IPS-NIHi7 (cell line): ENCODE data around the gene NRG4.
"Not testable (repeated sequence)": the region's sequence is repeated elsewhere in the genome, so short reads cannot be mapped to it uniquely, and the experiment has no call there.

Source experiments
- DNase-seq: peaks from one replicate; pipeline ENCODE4 v3.0.0; 2012; ENCODE audit warnings: mixed read lengths; ENCODE audit errors: extremely low spot score

NRG4 gene

DNA sequence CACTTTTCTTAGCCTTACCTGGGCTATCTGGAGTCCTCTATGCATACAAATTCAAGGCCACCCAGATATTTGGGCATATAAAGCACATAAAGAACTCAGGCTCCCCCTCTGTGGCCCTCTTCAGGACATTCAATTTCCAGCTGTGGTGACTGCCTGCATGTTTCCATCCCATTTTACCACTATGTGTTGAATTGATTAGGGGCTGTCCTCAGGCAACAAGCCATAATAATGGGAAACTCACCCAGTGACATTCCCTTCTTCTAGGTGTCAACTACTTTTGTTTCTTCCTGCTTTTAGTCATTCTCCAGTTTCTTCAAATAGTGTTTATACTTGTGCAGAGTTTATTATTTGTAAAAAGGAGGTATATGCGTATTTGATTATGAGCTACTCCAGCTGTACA lies 18.0 kb downstream of the NRG4 start:
- no peak for DNase-seq

DNA sequence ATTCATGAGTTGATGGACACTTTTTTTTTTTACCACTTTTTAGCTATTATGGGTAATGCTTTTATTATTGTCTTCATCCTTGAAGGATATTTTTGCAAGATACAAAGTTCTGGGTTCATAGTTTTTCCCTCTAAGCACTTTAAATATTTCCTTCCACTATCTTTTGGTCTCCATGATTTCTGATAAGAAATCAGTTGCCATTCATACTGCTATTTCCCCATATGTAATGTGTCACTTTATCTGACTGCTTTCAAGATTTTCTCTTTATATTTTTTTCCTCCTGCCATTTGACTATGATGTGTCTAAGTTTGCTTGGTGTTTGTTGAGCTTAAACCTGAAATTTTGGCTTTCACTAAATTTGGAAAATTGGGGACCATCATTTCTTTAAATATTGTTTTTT lies 19.3 kb downstream of the NRG4 start:
- no peak for DNase-seq

DNA sequence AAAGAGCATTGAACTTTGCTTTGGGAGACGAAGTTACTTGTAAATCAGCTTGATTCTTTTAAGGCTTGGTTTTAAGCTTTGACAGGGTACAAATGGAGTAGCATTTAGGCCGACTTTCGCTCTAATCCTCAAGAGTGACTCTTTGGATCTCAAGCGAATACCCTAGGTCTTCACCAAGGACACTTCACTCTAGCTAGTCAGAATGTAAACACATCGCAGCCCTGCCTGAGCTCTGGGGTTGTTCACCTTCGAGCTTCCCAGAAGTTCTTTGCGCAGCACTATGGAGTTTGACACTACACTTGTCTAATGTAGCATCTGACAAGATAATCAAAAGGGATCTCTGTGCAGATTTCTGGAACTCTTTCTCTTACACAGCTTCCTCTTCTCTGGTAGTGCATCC lies 22.3 kb downstream of the NRG4 start:
- DNase-seq, result no peak

- DNase-seq, result no peak
These were observed 23.2 kb downstream of the NRG4 start for GRCh38 chr15:75989045-75989444.

GRCh38 chr15:75985971-75986370 lies 26.3 kb downstream of the NRG4 start:
- no peak for DNase-seq

DNA sequence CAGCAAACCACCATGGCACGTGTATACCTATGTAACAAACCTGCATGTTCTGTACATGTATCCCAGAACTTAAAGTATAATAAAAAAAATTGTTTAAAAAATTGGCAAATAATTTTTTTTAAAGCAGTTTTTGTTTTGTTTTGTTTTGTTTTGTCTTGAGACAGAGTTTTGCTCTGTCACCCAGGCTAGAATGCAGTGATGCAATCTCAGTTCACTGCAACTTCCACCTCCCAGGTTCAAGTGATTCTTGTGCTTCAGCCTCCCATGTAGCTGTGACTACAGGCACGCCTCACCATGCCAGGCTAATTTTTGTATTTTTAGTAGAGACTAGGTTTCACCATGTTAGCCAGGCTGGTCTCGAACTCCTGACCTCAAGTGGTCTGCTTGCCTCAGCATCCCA lies 27.5 kb downstream of the NRG4 start:
- DNase-seq, result not testable (repeated sequence)

DNA sequence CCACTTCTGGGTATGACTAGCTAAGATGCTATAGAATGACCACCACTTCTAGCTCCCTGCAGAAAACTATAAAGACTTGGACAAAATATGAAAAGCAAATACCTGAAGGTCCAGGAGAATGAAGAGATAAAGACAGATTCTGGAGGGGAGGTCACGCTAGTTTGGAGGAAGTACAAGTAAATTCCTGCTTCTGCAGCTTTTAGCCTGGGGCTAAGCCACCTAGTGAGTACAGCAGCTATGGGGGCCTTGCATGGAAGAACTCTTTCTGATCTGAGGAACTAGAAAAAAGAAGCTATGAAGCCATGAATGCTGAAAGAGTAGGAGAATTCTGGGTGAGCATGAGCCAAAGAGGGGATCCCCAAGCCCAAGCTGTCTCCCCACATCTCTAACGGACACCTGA lies 29.8 kb downstream of the NRG4 start:
- no peak for DNase-seq

DNA sequence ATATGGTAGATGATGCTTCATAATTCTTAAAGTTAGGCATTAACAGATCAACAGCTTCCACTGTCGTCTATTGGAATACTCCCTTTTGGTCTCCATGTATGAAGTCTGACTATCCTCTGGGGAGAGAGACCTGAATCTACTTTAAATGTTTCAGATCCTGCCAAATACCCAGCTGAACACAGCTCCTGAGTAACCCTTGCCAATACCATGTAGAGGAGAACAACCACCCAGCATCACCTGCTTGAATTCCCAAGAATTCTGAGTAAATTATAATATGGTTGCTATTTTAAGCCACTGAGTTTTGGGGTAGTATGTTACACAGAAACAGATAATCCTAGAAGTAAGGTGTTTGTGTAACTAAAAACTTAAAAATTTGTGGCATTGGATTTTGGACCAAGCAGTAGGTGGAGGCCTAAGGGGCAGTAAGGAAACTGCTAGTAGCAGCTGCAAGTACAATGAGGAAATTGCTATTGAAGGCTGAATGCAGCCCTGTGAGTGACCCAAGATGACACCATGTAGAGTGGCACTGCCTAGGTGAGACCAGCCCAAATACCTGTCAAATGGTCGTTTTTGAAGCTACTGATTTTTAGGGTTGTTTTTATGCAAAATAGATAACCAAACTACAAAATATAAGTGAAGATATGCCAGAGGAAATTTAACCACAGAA lies 30.9 kb downstream of the NRG4 start:
- no peak for DNase-seq

GRCh38 chr15:75976766-75977165 lies 35.5 kb downstream of the NRG4 start:
- DNase-seq, result not testable (repeated sequence)

DNA sequence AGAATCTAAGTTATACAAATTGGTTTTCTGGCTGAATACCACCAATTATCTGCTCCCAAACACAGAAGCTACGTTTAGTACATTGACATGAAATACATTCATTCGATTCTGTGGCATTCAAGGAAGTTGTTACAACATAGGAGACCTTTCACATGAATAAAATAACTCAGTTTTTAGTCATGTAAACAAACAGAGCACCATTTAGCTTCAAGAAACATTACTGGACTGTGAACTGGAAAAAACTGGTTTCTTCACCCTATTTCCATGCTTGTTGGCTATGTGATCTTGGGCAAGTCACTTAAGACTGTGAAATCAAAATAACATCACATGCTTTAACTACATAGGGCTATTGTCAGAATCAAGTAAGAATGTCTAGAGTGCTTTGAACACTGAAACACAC lies 46.2 kb downstream of the NRG4 start:
- no peak for DNase-seq

- no peak for DNase-seq
These were observed 50.9 kb downstream of the NRG4 start for GRCh38 chr15:75961331-75961730.

DNA sequence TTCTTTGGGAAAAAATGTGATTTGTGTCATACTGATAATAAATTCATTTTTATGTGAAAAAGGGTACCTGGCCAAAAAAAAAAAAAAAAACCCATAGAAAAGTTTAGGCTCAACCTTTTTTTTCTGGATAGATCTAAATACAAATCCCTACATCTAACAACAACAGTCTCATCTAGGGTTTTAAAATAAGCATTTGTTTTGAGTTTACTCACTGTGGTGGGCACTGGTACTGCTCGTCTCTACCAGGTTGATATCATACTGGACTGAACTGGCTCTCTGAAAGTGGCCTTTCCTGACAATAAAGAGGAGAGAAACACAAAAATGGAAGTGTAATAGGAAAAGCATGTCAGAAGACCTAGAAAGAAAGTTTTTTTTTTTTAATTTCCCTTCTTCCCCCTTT lies 56.5 kb downstream of the NRG4 start:
- DNase-seq, result no peak

- no peak for DNase-seq
These were observed 59.7 kb downstream of the NRG4 start for GRCh38 chr15:75952525-75952924.

DNA sequence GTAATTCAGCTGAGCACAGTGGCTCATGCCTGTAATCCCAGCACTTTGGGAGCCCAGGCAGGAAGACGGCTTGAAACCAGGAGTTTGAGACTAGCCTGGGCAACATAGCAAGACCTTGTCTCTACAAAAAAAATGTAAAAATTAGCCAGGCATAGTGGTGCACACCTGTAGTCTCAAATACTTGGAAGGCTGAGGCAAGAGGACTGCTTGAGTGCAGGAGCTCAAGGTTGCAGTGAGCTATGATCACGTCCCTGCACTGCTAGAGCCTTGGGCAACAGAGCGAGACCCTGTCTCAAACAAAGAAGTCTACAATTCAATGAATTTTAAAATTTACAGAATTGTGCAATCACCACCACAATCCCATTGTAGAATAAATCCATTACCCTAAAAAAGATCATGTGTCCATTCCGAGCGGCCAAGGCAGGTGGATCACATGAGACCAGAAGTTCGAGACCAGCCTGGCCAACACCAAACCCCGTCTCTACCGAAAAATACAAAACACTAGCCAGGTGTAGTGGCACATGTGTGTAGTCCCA lies 63.4 kb downstream of the NRG4 start:
- DNase-seq, result no peak

GRCh38 chr15:75947092-75947491 lies 65.1 kb downstream of the NRG4 start:
- no peak for DNase-seq

DNA sequence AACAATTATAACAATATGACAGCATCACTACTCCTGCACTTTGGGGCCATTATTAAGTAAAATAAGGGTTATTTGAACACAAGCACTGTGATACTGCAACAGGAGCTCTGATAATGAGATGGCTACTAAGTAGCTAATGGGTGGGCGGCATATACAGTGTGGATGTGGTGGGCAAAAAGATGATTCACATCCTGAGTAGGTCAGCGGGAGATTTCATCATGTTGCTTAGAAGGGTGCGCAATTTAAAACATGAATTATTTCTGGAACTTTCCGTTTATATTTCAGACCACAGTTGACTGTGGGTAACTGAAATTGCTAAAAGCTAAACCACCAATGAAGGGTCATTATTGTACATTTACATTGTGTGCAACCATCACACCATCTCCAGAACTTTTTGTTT lies 66.3 kb downstream of the NRG4 start:
- DNase-seq, result no peak

DNA sequence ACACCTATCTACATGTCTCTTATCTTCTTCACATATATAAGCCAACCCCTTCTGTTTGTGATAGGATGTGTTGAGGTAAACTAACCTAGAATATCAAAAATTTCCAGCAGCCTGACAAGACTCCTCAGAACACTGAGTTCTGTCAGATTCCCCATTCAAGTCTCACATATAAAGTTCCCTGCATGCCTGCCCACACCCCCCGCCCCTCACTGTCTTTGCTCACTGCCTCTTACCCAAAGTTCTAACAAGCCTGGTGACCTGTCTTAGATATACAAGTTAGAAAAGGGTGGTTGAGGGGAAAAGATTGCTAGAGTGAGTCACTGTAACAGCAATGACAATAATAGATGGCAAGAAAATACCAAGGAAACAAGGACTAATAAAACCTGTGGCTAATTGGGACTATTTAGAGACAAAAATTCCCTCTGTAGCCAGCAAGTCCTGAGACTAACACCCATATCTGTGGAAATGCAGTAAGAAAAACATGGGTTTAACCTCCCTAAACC lies 68.5 kb downstream of the NRG4 start:
- DNase-seq, result no peak

DNA sequence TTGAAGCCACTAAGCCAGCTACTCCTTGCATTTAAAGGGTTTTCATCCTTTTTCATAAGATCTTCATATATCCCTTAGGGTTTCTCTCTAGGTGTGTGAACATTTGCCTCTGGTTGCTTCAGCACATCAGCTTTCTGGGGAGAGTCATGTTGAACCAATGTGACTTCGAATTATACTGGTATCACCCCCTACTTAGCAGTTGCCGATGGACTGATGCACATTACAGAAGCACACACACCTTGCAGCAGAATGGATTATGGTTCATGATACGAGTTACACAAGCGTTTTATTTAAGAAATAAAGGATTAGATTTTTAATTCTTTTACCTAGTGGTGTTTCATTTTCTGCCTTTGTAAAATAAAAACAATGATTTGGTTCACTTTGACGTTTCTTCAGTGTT lies 69.0 kb downstream of the NRG4 start:
- no peak for DNase-seq

- no peak for DNase-seq
These were observed 69.8 kb downstream of the NRG4 start for GRCh38 chr15:75942464-75942863.

DNA sequence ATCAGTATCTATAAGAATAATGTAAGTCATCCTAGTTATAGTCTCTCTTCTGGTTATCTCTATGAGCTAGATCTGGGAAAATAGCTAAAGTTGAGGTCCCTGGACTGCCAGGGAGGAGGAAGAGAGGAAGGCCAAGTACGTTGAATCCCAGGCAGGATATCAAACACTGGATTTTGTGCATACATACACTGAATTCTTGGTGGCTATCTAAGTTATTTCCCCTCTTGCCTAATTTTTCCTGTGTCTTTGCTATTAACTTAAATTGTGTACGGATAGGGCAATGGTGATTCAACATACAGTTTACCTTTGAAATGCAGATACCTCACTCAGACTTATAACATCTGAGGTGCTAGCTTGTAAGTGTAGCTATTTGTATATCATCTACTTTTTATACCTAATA lies 81.4 kb downstream of the NRG4 start:
- DNase-seq, result no peak

DNA sequence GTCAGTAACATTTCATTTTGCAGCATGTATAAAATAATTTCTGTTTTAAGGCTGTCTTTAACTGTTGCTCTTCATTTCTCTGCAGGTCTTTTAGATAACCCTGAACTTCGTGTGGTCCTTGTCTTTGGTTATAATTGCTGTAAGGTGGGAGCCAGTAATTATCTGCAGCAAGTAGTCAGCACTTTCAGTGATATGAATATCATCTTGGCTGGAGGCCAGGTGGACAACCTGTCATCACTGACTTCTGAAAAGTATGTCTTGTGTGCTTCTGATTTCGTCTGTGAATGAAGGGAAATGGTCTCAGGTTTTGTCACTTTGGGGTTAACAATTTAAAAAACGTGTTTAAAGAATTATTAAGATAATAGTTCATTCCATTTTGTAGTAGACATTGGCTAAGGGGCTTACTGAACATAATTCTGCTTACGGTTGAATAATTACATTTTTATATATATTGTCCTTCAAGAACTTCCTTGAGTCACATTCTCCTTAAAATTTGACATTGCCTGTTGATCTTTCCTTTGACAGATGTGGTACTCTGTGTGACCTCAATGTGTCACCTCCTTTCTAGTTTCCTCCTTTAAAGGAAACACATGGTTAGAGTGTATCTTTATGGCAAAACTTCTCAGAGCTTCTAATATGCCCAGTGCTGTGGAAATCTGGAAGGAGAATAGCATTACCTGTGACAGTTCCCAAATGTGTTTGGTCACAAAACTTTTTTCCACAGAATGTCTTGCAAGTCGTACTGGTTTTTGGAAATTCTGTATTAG lies 82.2 kb downstream of the NRG4 start:
- no peak for DNase-seq

DNA sequence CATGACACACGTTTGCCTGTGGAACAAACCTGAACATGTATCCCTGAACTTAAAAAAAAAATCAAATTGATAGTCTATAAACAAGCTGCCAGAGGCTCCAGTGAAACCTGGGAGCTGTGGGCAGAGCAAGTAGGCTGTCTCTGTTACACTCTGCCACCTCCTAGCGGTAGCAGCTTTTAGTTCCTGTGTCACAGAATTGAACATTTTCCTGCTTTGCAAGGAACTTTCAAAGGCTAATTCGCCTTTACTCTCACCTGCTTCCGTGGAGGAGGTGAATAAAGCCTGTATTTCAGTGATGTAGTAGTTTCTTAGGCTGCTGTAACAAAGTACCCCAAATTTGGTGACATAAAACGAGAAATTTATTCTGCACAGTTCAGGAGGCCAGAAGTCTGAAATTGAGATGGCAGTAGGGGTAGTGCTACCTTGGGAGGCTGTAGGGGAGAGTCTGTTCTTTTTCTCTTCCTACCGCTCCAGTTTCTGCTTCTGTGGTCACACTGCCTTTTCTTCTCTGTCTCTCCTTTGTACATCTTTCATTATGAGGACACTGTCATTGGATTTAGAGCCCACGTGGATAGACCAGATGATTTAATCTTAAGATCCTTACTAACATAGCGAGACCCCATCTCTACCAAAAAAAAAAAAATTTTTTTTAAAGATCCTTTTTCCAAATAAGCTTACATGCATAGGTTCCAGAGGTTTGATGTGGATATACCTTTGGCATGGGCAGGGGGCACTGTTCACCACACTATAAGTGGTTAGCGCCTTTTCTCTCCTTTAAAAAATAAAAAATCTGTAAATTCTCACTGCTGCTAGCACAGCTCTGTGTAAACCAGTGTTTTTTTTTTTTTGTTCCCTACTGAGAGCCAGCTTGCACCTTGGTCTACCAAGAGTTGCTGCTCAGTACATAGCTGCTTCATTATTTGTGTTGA lies 83.3 kb downstream of the NRG4 start:
- peak; percentile 62 for DNase-seq
